ENCODE measurements around the gene RAI1. TPM values are rescaled to one million over a fixed set of nuclear protein-coding genes. Genes with fewer than 3 reads are reported as not detected.

Gene RAI1
- total and polyA plus RNA-seq, 2 of the 13 experiments (the other 11 are each of a cell fraction or from before 2014, with no cell fraction given), result 3.4 to 5.2 TPM

DNA sequence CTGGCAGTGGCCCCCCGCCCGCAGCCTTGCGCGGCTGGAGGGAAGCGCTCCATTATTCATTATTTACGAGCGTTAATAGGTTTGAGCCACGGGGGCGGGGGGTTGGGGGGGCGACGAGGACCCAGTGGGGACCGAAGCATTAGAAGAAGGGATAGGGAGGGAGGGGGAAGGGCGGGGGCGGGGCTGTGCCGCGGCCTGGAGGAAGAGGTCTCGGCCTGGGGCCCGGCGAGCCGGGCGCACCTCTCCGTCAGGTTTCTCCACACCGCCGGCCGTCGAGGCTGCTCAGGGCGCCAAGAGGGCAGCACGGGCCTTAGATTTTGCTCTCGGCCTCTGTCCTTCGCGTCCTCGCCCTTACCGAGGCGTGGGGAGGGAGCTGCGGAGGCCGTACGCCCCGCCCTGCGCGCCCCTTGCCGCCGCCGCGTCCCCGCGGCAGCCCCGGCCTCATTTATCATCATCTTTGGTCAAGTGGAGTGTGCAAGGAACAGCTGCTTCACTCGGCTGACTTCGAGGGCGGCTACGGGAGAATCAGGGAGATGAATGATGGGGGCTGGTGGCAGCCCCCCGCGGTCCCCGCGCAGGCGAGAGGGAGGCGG lies 101.4 kb downstream of the RAI1 start (continued):
- TF ChIP-seq AHR (CRISPR knock-in tag; IDR thresholded peaks at IDR 0.05), result no peak
- TF ChIP-seq, protein P1, sequence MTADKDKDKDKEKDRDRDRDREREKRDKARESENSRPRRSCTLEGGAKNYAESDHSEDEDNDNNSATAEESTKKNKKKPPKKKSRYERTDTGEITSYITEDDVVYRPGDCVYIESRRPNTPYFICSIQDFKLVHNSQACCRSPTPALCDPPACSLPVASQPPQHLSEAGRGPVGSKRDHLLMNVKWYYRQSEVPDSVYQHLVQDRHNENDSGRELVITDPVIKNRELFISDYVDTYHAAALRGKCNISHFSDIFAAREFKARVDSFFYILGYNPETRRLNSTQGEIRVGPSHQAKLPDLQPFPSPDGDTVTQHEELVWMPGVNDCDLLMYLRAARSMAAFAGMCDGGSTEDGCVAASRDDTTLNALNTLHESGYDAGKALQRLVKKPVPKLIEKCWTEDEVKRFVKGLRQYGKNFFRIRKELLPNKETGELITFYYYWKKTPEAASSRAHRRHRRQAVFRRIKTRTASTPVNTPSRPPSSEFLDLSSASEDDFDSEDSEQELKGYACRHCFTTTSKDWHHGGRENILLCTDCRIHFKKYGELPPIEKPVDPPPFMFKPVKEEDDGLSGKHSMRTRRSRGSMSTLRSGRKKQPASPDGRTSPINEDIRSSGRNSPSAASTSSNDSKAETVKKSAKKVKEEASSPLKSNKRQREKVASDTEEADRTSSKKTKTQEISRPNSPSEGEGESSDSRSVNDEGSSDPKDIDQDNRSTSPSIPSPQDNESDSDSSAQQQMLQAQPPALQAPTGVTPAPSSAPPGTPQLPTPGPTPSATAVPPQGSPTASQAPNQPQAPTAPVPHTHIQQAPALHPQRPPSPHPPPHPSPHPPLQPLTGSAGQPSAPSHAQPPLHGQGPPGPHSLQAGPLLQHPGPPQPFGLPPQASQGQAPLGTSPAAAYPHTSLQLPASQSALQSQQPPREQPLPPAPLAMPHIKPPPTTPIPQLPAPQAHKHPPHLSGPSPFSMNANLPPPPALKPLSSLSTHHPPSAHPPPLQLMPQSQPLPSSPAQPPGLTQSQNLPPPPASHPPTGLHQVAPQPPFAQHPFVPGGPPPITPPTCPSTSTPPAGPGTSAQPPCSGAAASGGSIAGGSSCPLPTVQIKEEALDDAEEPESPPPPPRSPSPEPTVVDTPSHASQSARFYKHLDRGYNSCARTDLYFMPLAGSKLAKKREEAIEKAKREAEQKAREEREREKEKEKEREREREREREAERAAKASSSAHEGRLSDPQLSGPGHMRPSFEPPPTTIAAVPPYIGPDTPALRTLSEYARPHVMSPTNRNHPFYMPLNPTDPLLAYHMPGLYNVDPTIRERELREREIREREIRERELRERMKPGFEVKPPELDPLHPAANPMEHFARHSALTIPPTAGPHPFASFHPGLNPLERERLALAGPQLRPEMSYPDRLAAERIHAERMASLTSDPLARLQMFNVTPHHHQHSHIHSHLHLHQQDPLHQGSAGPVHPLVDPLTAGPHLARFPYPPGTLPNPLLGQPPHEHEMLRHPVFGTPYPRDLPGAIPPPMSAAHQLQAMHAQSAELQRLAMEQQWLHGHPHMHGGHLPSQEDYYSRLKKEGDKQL (CRISPR knock-in tag; IDR thresholded peaks at IDR 0.05; ENCODE audit: low read depth), result no peak
- TF ChIP-seq, protein P2, sequence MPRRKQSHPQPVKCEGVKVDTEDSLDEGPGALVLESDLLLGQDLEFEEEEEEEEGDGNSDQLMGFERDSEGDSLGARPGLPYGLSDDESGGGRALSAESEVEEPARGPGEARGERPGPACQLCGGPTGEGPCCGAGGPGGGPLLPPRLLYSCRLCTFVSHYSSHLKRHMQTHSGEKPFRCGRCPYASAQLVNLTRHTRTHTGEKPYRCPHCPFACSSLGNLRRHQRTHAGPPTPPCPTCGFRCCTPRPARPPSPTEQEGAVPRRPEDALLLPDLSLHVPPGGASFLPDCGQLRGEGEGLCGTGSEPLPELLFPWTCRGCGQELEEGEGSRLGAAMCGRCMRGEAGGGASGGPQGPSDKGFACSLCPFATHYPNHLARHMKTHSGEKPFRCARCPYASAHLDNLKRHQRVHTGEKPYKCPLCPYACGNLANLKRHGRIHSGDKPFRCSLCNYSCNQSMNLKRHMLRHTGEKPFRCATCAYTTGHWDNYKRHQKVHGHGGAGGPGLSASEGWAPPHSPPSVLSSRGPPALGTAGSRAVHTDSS (CRISPR knock-in tag; conservative IDR thresholded peaks at IDR 0.05), result no peak
- no peak for TF ChIP-seq ZNF788 (CRISPR knock-in tag; IDR thresholded peaks at IDR 0.05; ENCODE audit: borderline replicate concordance)
- TF ChIP-seq, protein P3, sequence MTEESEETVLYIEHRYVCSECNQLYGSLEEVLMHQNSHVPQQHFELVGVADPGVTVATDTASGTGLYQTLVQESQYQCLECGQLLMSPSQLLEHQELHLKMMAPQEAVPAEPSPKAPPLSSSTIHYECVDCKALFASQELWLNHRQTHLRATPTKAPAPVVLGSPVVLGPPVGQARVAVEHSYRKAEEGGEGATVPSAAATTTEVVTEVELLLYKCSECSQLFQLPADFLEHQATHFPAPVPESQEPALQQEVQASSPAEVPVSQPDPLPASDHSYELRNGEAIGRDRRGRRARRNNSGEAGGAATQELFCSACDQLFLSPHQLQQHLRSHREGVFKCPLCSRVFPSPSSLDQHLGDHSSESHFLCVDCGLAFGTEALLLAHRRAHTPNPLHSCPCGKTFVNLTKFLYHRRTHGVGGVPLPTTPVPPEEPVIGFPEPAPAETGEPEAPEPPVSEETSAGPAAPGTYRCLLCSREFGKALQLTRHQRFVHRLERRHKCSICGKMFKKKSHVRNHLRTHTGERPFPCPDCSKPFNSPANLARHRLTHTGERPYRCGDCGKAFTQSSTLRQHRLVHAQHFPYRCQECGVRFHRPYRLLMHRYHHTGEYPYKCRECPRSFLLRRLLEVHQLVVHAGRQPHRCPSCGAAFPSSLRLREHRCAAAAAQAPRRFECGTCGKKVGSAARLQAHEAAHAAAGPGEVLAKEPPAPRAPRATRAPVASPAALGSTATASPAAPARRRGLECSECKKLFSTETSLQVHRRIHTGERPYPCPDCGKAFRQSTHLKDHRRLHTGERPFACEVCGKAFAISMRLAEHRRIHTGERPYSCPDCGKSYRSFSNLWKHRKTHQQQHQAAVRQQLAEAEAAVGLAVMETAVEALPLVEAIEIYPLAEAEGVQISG (CRISPR knock-in tag; IDR thresholded peaks at IDR 0.05), result no peak
- TF ChIP-seq ELF4 (CRISPR knock-in tag; IDR thresholded peaks at IDR 0.05; ENCODE audit: borderline replicate concordance), result no peak
- no peak for TF ChIP-seq SCMH1 (CRISPR knock-in tag; IDR thresholded peaks at IDR 0.05; ENCODE audit: borderline replicate concordance)
- TF ChIP-seq ZNF224 (CRISPR knock-in tag; IDR thresholded peaks at IDR 0.05), result no peak
- TF ChIP-seq, protein P4, sequence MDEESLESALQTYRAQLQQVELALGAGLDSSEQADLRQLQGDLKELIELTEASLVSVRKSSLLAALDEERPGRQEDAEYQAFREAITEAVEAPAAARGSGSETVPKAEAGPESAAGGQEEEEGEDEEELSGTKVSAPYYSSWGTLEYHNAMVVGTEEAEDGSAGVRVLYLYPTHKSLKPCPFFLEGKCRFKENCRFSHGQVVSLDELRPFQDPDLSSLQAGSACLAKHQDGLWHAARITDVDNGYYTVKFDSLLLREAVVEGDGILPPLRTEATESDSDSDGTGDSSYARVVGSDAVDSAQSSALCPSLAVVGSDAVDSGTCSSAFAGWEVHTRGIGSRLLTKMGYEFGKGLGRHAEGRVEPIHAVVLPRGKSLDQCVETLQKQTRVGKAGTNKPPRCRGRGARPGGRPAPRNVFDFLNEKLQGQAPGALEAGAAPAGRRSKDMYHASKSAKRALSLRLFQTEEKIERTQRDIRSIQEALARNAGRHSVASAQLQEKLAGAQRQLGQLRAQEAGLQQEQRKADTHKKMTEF (CRISPR knock-in tag; IDR thresholded peaks at IDR 0.05), result peak; percentile 15; the same call in 1 of the 2 replicates
- TF ChIP-seq ZBTB21 (CRISPR knock-in tag; IDR thresholded peaks at IDR 0.05), result no peak

Measured in HepG2 (cell line).